GM19324 (cell line): ENCODE results near the gene CIPC.

Experiments
- ATAC-seq: cut with Tn5 transposase; IDR thresholded peaks from one replicate; pipeline ENCODE4 v1.9.1; 2021; ENCODE audit warnings: mild to moderate bottlenecking, moderate library complexity; ENCODE audit not compliant: unreplicated experiment, low FRiP score

The CIPC gene, protein sequence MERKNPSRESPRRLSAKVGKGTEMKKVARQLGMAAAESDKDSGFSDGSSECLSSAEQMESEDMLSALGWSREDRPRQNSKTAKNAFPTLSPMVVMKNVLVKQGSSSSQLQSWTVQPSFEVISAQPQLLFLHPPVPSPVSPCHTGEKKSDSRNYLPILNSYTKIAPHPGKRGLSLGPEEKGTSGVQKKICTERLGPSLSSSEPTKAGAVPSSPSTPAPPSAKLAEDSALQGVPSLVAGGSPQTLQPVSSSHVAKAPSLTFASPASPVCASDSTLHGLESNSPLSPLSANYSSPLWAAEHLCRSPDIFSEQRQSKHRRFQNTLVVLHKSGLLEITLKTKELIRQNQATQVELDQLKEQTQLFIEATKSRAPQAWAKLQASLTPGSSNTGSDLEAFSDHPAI

DNA sequence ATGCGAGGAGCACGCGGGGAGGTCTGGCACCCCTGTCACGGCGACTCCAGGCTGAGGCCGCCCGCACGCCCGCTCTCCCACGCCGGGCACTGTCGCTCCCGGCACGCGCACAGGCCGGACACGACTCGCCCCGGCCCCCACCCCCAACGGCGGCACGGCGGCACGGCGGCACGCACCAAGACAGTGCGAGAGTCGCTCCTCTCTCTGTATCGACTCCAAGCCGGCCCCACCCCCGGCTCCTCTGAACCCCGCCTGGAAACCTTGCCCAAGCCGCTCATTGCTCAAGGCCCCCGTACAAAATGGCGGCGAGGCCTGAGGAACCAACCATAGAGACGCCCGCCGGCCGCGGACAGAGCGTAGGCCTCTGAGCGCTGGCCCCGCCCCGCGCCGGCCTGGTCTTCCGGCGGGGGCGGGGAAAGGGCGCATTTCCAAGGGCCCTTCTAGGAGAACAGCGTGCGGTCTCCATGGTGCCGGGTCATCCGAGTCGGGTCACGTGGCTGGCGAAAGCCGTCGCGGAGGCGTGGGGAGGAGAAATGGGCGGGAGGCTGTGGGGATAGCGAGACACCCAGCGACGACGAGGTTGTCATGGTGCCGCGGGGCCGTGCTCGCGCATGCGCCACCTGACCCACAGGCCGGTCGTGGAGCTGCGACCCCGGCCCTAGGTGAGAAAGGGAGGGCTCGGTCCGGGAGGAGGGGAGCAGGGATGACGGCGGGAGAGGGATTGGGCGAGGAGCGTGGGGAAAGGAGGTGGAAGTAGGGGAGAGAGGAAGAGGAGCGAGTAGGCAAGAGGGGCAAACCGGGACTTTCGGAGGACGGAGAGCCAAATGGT is at the start of gene CIPC:
Gene CIPC, plus strand, starts transcription at position 559 of the 829 bp plus-strand sequence. CDS start 7,451 bp downstream, outside the sequence.
- peak; percentile 92 for ATAC-seq

DNA sequence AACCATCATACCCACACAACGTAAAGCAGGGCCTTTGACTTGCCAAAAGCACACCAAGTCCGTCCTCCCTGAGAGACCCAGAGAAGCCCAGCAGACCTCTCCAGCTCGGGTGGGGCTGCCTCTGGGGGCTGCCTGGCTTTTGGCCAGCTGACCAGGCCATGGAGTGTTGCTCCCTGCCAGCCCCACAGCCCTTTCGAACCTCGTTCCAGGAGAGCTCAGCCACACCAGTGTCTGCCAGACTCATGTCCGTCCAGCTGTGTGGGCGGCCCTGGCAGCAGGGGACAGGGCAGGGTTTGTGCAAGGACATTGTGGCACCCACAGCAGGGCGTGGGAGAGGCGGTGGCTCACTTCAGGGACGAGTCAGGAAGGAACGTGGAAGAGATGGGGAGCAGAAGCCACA is 46.9 kb upstream of the CIPC start:
- ATAC-seq, result no peak

DNA sequence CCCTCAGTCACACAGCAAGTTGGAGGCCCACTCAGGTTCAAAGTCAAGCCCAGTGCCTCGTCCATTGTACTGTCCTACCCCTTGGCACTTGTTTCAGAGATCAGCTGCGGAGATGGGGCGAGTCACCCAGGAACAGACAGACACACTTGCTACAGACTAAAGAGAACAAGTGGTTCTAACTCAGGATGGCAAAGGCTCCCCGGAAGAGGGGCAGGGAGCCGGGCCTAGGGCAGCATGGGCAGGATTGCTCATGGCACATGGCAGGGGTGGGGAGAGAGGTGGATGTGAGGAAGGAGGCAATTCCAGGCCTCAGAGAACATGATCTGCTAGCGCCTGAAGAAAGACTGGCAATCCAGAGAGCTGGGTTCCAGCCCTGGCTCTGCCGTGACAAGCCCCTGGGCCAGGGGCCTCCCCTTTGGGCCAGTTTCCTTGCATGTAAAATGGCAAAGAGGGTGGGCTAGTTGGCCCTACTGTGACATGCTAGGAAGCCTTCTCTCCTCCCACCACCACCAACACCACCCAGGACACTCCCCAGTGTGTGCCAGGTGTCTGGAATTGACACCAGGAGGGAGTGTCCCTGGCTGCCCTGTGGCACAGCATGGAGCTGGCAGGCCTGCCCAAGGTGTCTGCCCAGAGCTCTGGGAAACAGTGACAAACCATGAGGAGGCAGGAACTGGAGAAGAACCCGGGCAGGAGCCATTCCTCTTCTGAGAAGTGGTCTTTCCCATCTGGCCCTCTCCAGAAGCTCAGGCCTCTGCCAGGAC is 45.6 kb upstream of the CIPC start:
- ATAC-seq, result no peak

DNA sequence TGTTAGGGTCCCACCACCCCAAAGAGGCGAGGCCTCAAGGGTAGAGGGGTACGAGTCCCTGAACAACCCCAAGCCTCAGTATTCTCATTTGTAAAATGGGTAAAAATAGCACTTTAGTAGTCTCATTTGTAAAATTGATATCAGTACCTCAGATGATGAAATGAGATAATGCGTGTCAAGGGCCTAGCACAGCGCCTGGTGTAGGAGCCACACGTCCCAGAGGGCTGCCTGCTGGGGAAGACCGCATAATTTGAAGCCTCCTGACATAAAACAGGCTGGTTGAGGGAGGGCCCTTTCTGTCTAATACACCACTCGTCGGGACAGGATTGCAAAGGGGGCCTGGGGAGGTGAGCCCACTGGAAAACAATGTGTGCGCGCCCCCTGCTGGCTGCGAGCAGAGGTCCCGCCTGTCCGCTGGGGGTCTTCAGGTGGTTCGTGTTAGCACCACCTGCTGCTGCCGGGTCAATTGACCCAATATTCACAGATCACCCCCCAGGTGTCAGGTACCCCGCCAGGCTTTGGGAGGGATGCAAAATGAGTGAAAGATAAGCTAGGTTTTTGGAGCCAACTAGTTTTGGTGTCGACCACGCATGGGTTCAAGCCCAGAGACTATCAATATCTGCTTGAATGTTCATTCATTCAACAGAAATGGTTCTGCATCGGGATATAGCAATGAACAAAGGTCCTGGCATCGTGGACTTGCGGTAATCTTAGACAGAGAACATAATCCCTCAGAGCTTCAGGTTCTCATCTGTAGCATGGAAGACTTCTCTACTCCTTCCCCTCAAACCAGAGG is 44.8 kb upstream of the CIPC start:
- no peak for ATAC-seq

DNA sequence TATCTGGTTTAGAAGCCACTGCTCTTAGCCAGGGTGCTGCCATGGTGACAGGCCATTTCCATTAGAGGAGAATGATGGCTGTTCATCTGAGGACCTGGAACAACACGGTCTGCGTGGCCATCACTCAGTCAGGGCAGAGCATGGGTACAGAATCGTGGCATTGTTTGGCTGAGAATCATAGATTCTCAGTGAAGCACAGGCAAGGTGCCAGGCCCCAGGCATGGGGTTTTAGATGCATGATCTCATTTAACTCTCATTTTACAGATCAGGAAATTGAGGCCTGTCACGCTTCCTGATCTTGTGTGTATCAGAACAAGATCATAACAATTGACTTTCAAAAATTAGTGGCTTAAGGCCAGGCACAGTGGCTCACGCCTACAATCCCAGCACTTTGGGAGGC is 42.8 kb upstream of the CIPC start:
- no peak for ATAC-seq

DNA sequence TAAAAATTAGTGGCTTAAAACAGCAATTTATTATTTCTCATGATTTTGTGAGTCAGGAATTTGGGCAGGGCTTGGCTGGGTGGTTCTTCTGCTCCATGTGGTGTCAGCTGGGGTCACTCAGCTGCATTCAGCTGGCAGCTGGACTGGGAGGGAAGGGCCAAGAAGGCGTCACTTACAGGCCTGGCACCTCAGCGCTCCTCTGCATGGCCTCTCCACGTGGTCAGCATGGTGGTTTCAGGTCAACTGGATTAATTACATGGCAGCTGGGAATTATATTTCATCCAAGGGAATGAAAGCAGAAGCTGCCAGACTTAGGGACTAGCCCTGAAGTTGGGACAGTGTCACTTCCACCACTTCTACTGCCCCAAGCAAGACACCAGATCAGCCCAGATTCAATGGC is 42.1 kb upstream of the CIPC start:
- ATAC-seq, result no peak

DNA sequence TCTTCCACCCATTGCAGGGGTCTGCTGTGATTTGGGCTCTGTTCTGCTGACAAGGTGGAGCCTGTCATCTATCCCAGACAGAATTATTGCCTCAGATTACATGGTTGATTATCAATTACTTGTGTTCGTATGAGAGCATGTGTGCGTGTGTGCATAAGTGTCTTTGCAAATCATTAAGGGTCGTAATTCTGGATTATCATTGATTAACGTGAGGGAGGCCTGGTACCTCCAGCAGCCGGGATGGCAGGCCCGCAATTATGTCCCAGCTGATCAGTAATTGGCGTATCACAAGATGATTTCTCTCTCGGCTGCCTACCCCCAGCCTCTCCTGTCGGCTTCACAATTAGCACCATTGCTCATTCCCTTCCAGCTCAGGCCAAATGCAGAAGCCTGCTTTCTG is 39.9 kb upstream of the CIPC start:
- ATAC-seq, result no peak

DNA sequence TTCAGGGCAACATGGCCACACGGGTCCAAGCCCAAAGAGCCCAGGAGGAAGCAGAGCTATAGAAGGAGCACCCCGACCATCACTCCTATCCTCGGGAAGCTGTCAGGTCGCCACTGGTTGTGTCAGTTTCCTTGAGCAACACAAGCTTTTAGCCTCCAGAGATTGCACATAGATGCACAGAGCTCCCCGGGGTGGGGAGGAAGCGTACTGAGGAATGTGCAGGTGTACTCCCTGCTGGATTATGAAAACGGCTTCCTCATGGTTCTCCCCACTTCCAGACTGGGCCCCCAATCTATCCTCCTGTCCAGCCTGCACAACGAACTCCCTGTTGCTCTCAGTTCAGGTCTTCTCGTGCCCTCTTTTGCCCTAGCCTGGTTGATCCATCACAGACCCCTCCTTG is 39.3 kb upstream of the CIPC start:
- no peak for ATAC-seq

DNA sequence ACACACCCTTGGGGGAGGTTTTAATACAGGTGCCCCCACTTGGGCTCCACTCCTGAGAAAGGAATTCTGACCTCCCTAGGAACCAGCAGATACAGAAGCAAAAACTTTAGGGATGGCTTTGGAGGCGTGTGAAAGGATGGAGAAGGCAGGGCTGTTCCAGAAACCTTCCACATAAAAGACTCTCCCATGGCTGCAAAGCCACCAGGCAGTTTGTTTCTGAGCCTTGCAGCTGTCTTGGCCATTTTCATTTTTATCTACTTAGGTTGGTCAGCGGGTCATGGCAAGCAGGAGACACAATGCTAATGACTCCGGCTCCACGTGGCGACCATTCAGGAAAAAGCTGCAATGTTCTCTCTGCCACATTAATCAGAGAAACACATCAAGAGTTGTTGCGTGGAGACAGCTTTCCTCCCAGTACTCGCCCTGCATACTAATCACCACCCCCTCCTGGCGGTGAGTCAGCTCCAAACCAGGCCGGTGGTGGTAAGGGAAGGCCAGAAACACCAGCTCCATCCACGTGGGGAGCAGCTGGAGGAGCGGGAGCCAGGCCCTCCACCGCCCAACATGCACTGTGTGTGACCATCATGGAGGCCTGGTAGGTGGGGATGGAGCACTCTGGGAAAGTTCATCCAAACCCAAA is 38.7 kb upstream of the CIPC start:
- no peak for ATAC-seq

DNA sequence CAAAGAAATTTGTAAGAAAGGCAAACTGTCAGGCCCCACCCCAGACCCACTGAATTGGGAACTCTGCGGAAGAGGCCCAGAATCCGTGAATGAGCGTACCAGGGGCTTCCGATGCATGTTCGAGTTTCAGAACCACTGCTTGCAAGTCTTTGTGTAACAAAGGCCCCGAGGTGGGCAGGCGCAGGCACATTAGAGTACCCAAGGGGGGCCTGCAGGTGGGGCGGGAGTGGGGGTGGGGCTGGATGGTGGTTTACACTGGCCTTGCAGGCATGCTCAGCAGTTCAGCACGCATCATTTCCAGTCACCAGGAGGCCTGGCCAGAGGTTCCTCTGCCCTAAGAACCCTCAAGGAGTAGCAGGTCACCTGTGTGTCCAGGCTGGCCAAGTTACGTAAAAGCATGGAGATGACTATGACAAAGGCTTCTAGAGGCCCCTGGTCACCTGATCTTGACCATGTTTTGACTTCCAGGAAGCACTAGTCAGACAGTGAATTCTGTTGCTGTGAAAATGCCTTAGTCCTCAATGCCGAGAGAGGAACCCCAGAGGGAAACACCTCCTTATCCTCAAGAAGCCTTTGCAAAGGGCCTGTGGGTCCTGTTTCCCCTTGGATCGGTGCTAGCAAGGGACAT is 36.3 kb upstream of the CIPC start:
- ATAC-seq, result no peak

DNA sequence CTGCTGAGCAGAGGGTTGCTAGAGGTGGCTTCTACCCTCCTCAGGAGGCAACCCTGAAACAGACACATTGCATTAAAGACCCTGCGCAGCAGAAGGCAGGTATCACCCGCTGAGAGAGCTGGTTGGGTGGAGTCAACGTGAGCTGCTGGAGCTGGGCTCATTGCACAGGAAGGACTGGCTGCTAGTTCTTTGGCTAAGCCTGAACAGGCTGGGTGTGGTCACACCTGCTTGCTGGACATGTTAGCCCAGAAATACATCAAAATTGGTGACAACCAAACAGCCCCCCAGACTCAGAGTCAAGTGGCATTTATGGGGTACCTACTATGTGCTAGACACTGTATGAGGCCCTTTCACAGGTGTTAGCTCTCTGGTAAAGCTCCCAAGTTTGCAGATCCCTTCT is 35.8 kb upstream of the CIPC start:
- ATAC-seq, result no peak

DNA sequence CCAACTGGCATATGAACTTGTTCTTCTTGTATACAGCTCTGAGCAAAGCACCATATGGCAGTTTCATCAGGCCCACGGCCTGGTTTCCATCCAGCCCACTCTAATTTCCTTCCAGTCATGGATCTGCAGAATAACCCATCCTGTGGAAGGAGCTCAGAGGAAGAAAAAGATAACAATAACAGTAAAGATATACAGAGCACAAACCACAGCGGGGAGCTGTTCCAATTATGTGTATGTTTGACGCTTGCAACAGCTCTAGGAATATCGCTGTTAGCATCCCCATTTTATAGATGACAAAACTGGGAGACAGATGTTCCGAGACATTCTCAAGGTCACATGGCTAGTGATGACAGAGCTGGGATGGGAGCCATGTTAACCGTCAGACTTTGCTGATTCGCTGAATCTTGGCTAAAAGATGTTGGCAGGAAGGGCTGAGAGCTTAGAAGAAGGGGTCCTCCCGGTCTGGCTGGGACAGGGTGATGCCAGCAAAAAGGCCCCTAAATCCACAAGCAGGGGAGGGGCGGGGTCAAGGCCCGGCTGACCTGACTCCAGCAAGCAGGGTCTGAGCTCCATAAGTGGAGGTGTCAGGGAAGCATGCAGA is 34.4 kb upstream of the CIPC start:
- ATAC-seq, result no peak

DNA sequence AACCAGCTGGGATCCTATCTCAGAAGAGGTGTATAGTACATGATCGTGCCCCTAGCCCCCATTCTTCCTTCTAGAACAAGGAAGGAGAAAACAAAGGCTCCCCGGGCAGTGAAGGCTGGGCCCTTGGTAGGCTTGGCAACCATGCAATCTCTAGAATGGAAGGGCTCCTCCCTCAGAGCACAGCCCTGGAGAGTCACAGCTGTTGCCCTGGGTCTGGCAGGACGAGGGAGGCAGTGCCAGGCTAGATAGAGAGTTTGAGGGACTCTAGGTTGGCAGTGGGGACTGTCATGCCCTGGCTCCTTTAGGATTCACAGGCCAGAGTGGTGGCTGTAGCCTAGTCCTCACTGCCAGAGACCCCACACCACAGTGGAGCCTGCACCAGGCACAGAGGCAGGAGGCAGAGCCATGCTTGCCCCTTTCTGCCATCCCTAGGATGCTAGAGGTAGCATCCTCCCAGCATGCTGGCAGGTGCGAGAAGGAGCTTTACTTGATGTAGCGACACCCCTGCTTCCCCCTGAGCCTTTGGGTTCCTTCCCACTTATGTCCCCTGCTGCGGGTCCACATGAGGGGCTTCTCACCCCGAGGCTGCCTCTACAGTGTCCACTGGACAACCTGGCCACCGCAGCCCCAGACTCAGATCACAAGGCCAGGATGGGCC is 33.4 kb upstream of the CIPC start:
- no peak for ATAC-seq

DNA sequence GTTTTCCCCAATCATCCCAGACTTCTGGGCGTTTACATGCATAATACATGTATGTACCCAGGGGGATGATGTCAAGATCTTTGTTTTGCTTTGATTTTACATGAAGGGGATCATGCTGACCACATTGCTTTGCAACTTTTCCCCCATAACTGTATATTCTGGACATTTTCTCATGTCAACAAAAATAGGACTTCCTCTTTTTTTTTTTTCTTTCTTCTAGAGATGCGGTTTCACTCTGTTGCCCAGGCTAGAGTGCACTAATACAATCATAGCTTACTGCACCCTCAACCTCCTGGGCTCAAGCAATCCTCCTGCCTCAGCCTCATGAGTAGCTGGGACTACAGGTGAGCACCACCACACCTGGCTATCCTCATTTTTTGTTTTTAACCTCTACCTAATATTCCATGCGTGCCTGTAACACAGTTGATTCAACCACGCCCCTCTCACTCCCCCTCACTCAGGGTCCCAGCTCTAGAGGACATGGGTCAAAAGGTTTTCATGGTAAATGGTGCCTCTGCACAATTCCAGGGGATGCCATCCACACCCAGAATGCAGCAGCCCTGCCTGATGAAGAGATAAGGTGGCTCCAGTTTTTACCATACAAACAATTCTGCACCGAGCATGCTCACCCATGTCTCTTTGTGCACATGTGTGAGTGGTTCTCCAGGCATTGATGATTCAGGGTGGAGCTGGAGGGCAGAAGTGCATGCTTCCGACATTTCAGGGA is 32.0 kb upstream of the CIPC start:
- no peak for ATAC-seq

DNA sequence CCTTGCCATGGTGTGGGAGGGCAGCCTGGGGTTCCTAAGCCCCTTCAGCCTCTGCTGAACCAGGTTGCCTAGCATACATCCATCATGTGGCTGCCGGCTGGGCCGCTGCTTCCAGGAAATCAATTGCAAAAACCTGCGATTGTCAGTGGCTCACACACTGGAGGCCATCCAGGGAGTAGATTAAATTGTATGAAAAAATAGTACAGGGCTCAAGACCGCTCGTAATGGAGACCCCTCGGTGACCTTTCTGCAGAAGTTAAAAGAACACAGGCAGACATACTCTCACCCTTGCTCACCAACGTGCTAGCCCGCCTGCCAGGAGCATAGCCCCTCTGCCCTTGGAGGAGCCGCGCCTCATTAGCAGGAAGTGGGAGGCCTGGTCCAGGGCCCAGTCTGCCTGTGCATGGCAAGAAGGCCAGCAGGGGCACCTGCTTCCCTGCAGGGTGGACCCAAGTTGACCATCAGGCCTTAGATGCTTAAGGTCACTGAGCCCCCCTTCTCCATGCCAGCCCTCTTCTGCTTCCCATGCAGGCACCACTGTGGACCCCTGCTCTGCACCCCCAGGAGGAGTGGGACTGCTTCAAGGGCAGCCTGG is 31.4 kb upstream of the CIPC start:
- ATAC-seq, result no peak

DNA sequence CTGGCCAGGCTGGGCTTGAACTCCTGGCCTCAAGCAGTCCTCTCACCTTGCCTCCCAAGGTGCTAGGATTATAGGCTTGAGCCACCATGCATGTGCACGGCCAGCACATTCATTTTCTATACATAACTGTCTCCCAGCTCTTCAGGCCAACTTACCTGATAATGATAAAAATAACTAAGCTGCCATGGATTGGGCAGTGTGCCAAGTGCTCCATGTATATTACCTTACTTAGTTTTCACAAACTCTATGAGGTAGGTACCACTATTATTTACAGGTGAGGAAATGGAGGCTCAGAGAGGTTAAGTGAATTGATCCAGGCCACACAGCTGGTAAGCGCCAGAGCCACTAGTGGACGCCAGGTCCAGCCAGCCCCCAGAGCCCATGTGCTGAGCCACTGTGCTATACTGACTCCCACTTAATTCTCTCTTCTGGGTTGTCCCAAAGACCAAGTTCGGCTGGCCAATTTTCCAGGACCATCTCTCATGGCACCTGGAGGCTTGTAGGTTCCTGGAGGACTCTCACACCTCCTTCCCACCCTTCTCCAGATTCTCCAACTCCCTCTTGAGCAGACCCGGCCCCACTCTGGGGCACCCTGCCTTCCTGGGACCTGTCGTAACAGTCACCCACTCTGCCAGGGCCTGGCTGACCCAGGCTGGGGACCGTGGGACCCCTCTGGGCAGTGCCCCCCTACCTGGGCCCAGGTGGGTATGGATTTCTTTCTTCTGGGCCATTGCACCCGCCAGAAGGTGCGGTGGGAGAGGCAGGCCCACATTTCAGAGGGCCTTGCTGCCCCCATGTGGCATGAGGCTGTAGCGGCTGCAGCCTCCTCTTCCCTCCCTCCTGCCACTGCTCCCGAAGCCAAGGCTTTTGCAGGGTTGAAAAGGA is 30.2 kb upstream of the CIPC start:
- no peak for ATAC-seq
